H9 (cell line): Measurements from ENCODE around the gene NLRX1. TPM values are rescaled to one million over a fixed set of nuclear protein-coding genes. Genes with fewer than 3 reads are reported as not detected.

Source experiments
- DNase-seq: peaks from one replicate; pipeline ENCODE4 v3.0.0-alpha.2; 2017
- H2AFZ ChIP-seq: one replicate; pipeline ENCODE4 v1.6.1; 2013; ENCODE audit warnings: mild to moderate bottlenecking, low read length, control low read depth, moderate library complexity
- H2AK5ac ChIP-seq: 2 replicates; pipeline ENCODE4 v1.6.1; 2013; ENCODE audit warnings: low read length, control low read depth, mixed read lengths; ENCODE audit not compliant: insufficient read length
- H2BK120ac ChIP-seq: one replicate; pipeline ENCODE4 v1.6.1; 2013; ENCODE audit warnings: low read depth, mild to moderate bottlenecking, low read length, control low read depth, inconsistent platforms; ENCODE audit not compliant: poor library complexity, severe bottlenecking
- H2BK12ac ChIP-seq: 2 replicates; pipeline ENCODE4 v1.6.1; 2013; ENCODE audit warnings: low read length, control low read depth, mixed read lengths, low read depth; ENCODE audit not compliant: insufficient read length
- H2BK15ac ChIP-seq: 2 replicates; pipeline ENCODE4 v1.6.1; 2013; ENCODE audit warnings: low read depth, low read length, control low read depth
- H2BK20ac ChIP-seq: one replicate; pipeline ENCODE4 v1.6.1; 2013; ENCODE audit warnings: low read depth, mild to moderate bottlenecking, low read length, control low read depth, inconsistent platforms; ENCODE audit not compliant: poor library complexity, severe bottlenecking
- H2BK5ac ChIP-seq: 2 replicates; pipeline ENCODE4 v1.6.1; 2013; ENCODE audit warnings: low read length, control low read depth, mixed read lengths; ENCODE audit not compliant: insufficient read length
- H3K14ac ChIP-seq: 2 replicates; pipeline ENCODE4 v1.6.1; 2013; ENCODE audit warnings: low read length, control low read depth; ENCODE audit not compliant: insufficient read depth
- H3K18ac ChIP-seq: 2 replicates; pipeline ENCODE4 v1.6.1; 2013; ENCODE audit warnings: low read depth, mild to moderate bottlenecking, mixed read lengths, low read length, control low read depth; ENCODE audit not compliant: insufficient read length
- H3K23ac ChIP-seq: 2 replicates; pipeline ENCODE4 v1.6.1; 2013; ENCODE audit warnings: low read length, control low read depth, mixed read lengths, low read depth; ENCODE audit not compliant: insufficient read length
- H3K23me2 ChIP-seq: 2 replicates; pipeline ENCODE4 v1.6.1; 2013; ENCODE audit warnings: low read depth, mild to moderate bottlenecking, mixed read lengths, low read length, control low read depth; ENCODE audit not compliant: insufficient read length, poor library complexity, severe bottlenecking
- H3K27ac ChIP-seq: 2 replicates; pipeline ENCODE4 v1.5.1; 2013; ENCODE audit warnings: low read length, control low read depth, mixed read lengths, low read depth; ENCODE audit not compliant: insufficient read length
- H3K27me3 ChIP-seq: 2 replicates; pipeline ENCODE4 v1.6.1; 2013; ENCODE audit warnings: low read length, control low read depth, inconsistent platforms; ENCODE audit not compliant: insufficient read depth
- H3K4ac ChIP-seq: 2 replicates; pipeline ENCODE4 v1.6.1; 2013; ENCODE audit warnings: low read depth, mild to moderate bottlenecking, control low read depth, inconsistent platforms, low read length, moderate library complexity
- H3K4me1 ChIP-seq: 2 replicates; pipeline ENCODE4 v1.6.1; 2013; ENCODE audit warnings: low read length, control low read depth, inconsistent platforms; ENCODE audit not compliant: insufficient read depth
- H3K4me2 ChIP-seq: 2 replicates; pipeline ENCODE4 v1.6.1; 2013; ENCODE audit warnings: low read length, control low read depth, mixed read lengths; ENCODE audit not compliant: insufficient read length, insufficient read depth
- H3K56ac ChIP-seq: 2 replicates; pipeline ENCODE4 v1.6.1; 2013; ENCODE audit warnings: low read depth, mild to moderate bottlenecking, mixed read lengths, low read length, control low read depth; ENCODE audit not compliant: insufficient read length
- H3K79me1 ChIP-seq: 2 replicates; pipeline ENCODE4 v1.6.1; 2013; ENCODE audit warnings: low read depth, mild to moderate bottlenecking, moderate library complexity, low read length, control low read depth, inconsistent platforms; ENCODE audit not compliant: insufficient read depth, poor library complexity, severe bottlenecking
- H3K79me2 ChIP-seq: 2 replicates; pipeline ENCODE4 v1.6.1; 2013; ENCODE audit warnings: low read length, control low read depth, inconsistent platforms; ENCODE audit not compliant: insufficient read depth
- H3K9ac ChIP-seq: 2 replicates; pipeline ENCODE4 v1.6.1; 2013; ENCODE audit warnings: low read length, control low read depth, mixed read lengths; ENCODE audit not compliant: insufficient read length; ENCODE audit errors: extremely low read depth
- H3K9me3 ChIP-seq: one replicate; pipeline ENCODE4 v1.6.1; 2013; ENCODE audit warnings: low read depth, low read length, inconsistent platforms; ENCODE audit not compliant: control insufficient read depth
- H3T11ph ChIP-seq: one replicate; pipeline ENCODE4 v1.6.1; 2013; ENCODE audit warnings: mild to moderate bottlenecking, low read length, control low read depth, inconsistent platforms
- H4K20me1 ChIP-seq: one replicate; pipeline ENCODE4 v1.6.1; 2013; ENCODE audit not compliant: control insufficient read depth, insufficient read length, insufficient read depth
- H4K5ac ChIP-seq: 2 replicates; pipeline ENCODE4 v1.6.1; 2013; ENCODE audit warnings: low read depth, mild to moderate bottlenecking, mixed read lengths, low read length, control low read depth; ENCODE audit not compliant: insufficient read length
- H4K8ac ChIP-seq: replicated peaks from 2 replicates; pipeline ENCODE4 v1.6.1; 2013; ENCODE audit warnings: low read length, control low read depth, mixed read lengths, low read depth; ENCODE audit not compliant: insufficient read length
- H4K91ac ChIP-seq: 2 replicates; pipeline ENCODE4 v1.6.1; 2013; ENCODE audit warnings: low read depth, mild to moderate bottlenecking, moderate library complexity, mixed read lengths, low read length, control low read depth; ENCODE audit not compliant: insufficient read length
- H3K27ac Mint-ChIP-seq, 3 experiments: 2 replicates in 2 of 3; 3 replicates in 1 of 3; pipeline ENCODE4 v1.8.0; 2020 to 2021; ENCODE audit warnings: mixed read lengths in 3 of 3, mild to moderate bottlenecking in 1 of 3, moderate library complexity in 1 of 3
- H3K27me3 Mint-ChIP-seq: 2 replicates; pipeline ENCODE4 v1.8.0; 2021; ENCODE audit warnings: low read depth, mild to moderate bottlenecking, moderate library complexity, mixed read lengths
- H3K36me3 Mint-ChIP-seq, 3 experiments: 2 replicates in 2 of 3; 3 replicates in 1 of 3; pipeline ENCODE4 v1.8.0; 2020 to 2021; ENCODE audit warnings: low read depth in 3 of 3, mixed read lengths in 3 of 3; ENCODE audit not compliant: insufficient read depth in 1 of 3
- H3K4me1 Mint-ChIP-seq, 2 experiments: 2 replicates each; pipeline ENCODE4 v1.8.0; 2020; ENCODE audit warnings: mixed read lengths in 2 of 2
- H3K4me3 Mint-ChIP-seq, 2 experiments: 2 replicates in 1 of 2; 3 replicates in 1 of 2; pipeline ENCODE4 v1.8.0; 2020 to 2021; ENCODE audit warnings: mild to moderate bottlenecking in 2 of 2, mixed read lengths in 2 of 2, moderate library complexity in 1 of 2
- H3K9me3 Mint-ChIP-seq, 2 experiments: 2 replicates in 1 of 2; 3 replicates in 1 of 2; pipeline ENCODE4 v1.8.0; 2020; ENCODE audit warnings: mild to moderate bottlenecking in 2 of 2, mixed read lengths in 2 of 2, moderate library complexity in 1 of 2
- WGBS: extraction: QIAGEN DNeasy Blood & Tissue Kit; methylation state at CpG from one replicate; pipeline ENCODE4 v1.1.7; 2013; ENCODE audit warnings: missing lambda C conversion rate, low lambda C conversion rate, mixed read lengths; ENCODE audit not compliant: insufficient read length; ENCODE audit errors: extremely low coverage; 5-methylcytosine and 5-hydroxymethylcytosine counted together
- total RNA-seq: library from RNA; stranded (reverse); gene quantifications from 2 replicates; pipeline ENCODE4 v1.2.1, GENCODE V29; 2021
- TF ChIP-seq, protein P1 (sequence below): fragments of 200-600 bp; sonication (generic); conservative IDR thresholded peaks from 3 replicates; pipeline ENCODE4 v1.8.0; 2021; ENCODE audit warnings: antibody characterized with exemption, mild to moderate bottlenecking

Gene NLRX1
- total RNA-seq, 1 experiment from 2014 or later: 18.2 TPM

DNA sequence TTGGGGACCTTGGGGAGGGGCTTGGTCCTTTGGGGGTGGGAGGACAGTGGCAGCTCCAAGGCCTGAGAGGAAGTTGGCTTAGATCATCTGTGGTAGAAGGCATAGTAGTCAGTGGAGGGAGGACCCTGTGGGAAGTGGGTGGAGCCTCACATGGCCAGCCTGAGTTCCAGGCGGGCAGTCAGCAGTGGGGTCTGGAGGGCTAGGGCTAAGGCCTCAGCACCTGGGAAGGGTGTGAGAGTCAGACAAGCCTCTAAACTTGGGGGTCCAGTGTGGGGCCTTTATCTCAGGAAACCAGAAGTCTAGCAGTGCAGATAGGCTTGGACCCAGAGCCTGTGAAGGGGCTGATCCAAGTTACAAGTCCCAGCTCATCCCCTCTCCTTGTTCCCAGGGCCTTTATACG, 4.0 kb downstream of the NLRX1 start:
- Histone ChIP-seq H3K56ac (no peak overlapping the region), H3K23ac (no peak overlapping the region), H4K8ac (no peak overlapping the region), H3K14ac (no peak overlapping the region), H3K79me2 (no peaks in the 10 kb centered on the region), H3K27me3 (no peaks in the 10 kb centered on the region), H4K20me1 (no peaks in the 10 kb centered on the region), H4K5ac (no peak overlapping the region), H3K4me1 (no peaks in the 10 kb centered on the region), H3K4ac (no peak overlapping the region), H3K79me1 (no peaks in the 10 kb centered on the region), H2BK120ac (no peak overlapping the region), H3K9me3 (no peaks in the 10 kb centered on the region), H2BK15ac (no peak overlapping the region), H4K91ac (no peak overlapping the region), H2BK5ac (no peak overlapping the region), H3K23me2 (peaks cover 2% of the 10 kb centered on the region), H2BK20ac (no peak overlapping the region), H2BK12ac (no peak overlapping the region), H3K4me2 (no peak overlapping the region), H2AK5ac (no peak overlapping the region), H3K27ac (no peak overlapping the region), H2AFZ (no peak overlapping the region), H3K9ac (no peak overlapping the region), H3K18ac (no peak overlapping the region), H3T11ph (no peak overlapping the region)
- 0 out of 5 replicates have a peak overlapping the region, but pooled peaks of 1 of the 2 experiments have one; percentile 3 for H3K4me3 Mint-ChIP-seq
- no peak for DNase-seq
- H3K27ac Mint-ChIP-seq: peak overlapping the region in 1 of 3 experiments; percentile 20; a peak in 1 of 7 replicates
- peaks cover 19 to 20% of the 10 kb centered on the region in 2 experiments for H3K4me1 Mint-ChIP-seq
- no peaks in the 10 kb centered on the region; the same call in 1 of the 2 replicates for H3K27me3 Mint-ChIP-seq
- peaks cover 0 to 3% of the 10 kb centered on the region in 2 experiments; a peak in 1 of 5 replicates for H3K9me3 Mint-ChIP-seq
- no CpG with 5 or more reads among the region's 2 CpGs for WGBS
- TF ChIP-seq, protein P1, sequence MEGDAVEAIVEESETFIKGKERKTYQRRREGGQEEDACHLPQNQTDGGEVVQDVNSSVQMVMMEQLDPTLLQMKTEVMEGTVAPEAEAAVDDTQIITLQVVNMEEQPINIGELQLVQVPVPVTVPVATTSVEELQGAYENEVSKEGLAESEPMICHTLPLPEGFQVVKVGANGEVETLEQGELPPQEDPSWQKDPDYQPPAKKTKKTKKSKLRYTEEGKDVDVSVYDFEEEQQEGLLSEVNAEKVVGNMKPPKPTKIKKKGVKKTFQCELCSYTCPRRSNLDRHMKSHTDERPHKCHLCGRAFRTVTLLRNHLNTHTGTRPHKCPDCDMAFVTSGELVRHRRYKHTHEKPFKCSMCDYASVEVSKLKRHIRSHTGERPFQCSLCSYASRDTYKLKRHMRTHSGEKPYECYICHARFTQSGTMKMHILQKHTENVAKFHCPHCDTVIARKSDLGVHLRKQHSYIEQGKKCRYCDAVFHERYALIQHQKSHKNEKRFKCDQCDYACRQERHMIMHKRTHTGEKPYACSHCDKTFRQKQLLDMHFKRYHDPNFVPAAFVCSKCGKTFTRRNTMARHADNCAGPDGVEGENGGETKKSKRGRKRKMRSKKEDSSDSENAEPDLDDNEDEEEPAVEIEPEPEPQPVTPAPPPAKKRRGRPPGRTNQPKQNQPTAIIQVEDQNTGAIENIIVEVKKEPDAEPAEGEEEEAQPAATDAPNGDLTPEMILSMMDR: no peak
- H3K36me3 Mint-ChIP-seq: peaks cover 0 to 25% (median 12%) of the 10 kb centered on the region in 3 experiments; a peak in 5 of 7 replicates
